Kidney (tissue), 14 donors: ENCODE measurements around the gene SPAM1. TPM values are rescaled to one million over a fixed set of nuclear protein-coding genes. Genes with fewer than 3 reads are reported as not detected.
"Not testable (repeated sequence)": the region's sequence is repeated elsewhere in the genome, so short reads cannot be mapped to it uniquely, and the experiment has no call there.

Source experiments
- DNase-seq, 5 donors: peaks; one replicate each; pipeline ENCODE4 v3.0.0-alpha.2; 2013 to 2020
- FAIRE-seq: peaks from 2 replicates; lab custom pipeline; 2012; peaks lifted over from hg19 to GRCh38; lab: Jason Lieb, UNC
- H3K27ac ChIP-seq, 2 donors: one replicate each; pipeline ENCODE4 v1.7.0; 2013; ENCODE audit warnings: low read depth in 2 of 2, low read length in 2 of 2, inconsistent platforms in 1 of 2
- H3K27me3 ChIP-seq: one replicate; pipeline ENCODE4 v1.7.1; 2013; ENCODE audit warnings: low read length, inconsistent platforms; ENCODE audit not compliant: control insufficient read depth, insufficient read depth
- H3K36me3 ChIP-seq, 3 donors: one replicate each; pipeline versions ENCODE4 v1.7.0 to v1.7.1; 2013; ENCODE audit warnings: low read length in 3 of 3, control low read depth in 1 of 3, inconsistent platforms in 1 of 3; ENCODE audit not compliant: insufficient read depth in 3 of 3, control insufficient read depth in 2 of 3
- H3K4me1 ChIP-seq, 3 donors: one replicate each; pipeline versions ENCODE4 v1.7.0 to v1.7.1; 2013; ENCODE audit warnings: low read length in 3 of 3, inconsistent platforms in 1 of 3, low read depth in 1 of 3; ENCODE audit not compliant: control insufficient read depth in 2 of 3, insufficient read depth in 2 of 3
- H3K4me3 ChIP-seq, 3 donors: one replicate each; pipeline versions ENCODE4 v1.7.0 to v1.8.1; 2013; ENCODE audit warnings: low read length in 3 of 3, control low read depth in 1 of 3, inconsistent platforms in 1 of 3
- H3K9ac ChIP-seq, 3 donors: one replicate each; pipeline versions ENCODE4 v1.7.0 to v1.7.1; 2013; ENCODE audit warnings: low read length in 3 of 3, control low read depth in 1 of 3, inconsistent platforms in 1 of 3
- H3K9me3 ChIP-seq, 3 donors: one replicate each; pipeline versions ENCODE4 v1.7.0 to v1.7.1; 2013; ENCODE audit warnings: low read length in 3 of 3, control low read depth in 1 of 3, inconsistent platforms in 1 of 3; ENCODE audit not compliant: control insufficient read depth in 2 of 3, insufficient read depth in 1 of 3
- CTCF ChIP-seq: IDR thresholded peaks from 3 replicates; pipeline ENCODE4 v1.5.1; 2012; ENCODE audit warnings: mild to moderate bottlenecking, moderate library complexity, borderline replicate concordance; ENCODE audit not compliant: insufficient read depth; ENCODE audit errors: extremely low read depth
- intact Hi-C: fragments of 100-400 bp; cut with DNase I; formaldehyde crosslinking; loops from one replicate; pipeline ENCODE4 v1.11.1; 2022
- polyA plus RNA-seq: library from polyadenylated mRNA; stranded (reverse); fragments of 350-450 nt; fragmentation: Illumina TruSeq; extraction: RNeasy Lipid Tissue Mini Kit (QIAGEN cat#74804); gene quantifications from one replicate; pipeline ENCODE4 v1.2.3, GENCODE V29; 2014; ENCODE audit warnings: low read depth, low replicate concordance; ENCODE audit not compliant: insufficient read depth
- total RNA-seq: library from RNA; stranded (reverse); fragmentation: NEBNext Ultra II Directional; extraction: Animal tissue kit (Norgen Biotek cat#: 25700); gene quantifications from one replicate; pipeline ENCODE4 v1.2.1, GENCODE V29; 2021
- donor health status: control.
- donor health status: control.
- donor health status: control.
- donor health status: control.
- donor health status: control.
- donor health status: DM: yes; HTN: yes; CAD: no.
- donor health status: Normal renal cell carcinoma (clear cell type).

The SPAM1 gene
- total and polyA plus RNA-seq, 2 donors from 2014 or later, result not detected

- DNase-seq (no peak), FAIRE-seq (no peak)
- intact Hi-C loops, result no loop called here
- Histone ChIP-seq H3K4me3 (no peak overlapping the region), H3K9ac (no peak overlapping the region), H3K9me3 (no peaks in the 10 kb centered on the region), H3K36me3 (no peaks in the 10 kb centered on the region), H3K27me3 (no peaks in the 10 kb centered on the region), H3K27ac (no peak overlapping the region), H3K4me1 (no peaks in the 10 kb centered on the region)
- TF ChIP-seq CTCF, result no peak
Observed at GRCh38 chr7:123881300-123881699, 43.7 kb upstream of the SPAM1 start.

- no peak overlapping the region for H3K27ac ChIP-seq
- intact Hi-C loops, result no loop called here
- no peak overlapping the region for H3K9ac ChIP-seq
- no peak for TF ChIP-seq CTCF
- H3K36me3 ChIP-seq, result no peaks in the 10 kb centered on the region
- FAIRE-seq (no peak), DNase-seq (no peak)
- no peaks in the 10 kb centered on the region for H3K9me3 ChIP-seq
- no peak overlapping the region for H3K4me3 ChIP-seq
- H3K4me1 ChIP-seq, result no peaks in the 10 kb centered on the region
- H3K27me3 ChIP-seq, result no peaks in the 10 kb centered on the region
Observed at GRCh38 chr7:123883154-123883553, 41.9 kb upstream of the SPAM1 start.

- Histone ChIP-seq H3K27me3 (no peaks in the 10 kb centered on the region), H3K27ac (no peak overlapping the region), H3K9ac (no peak overlapping the region), H3K4me1 (no peaks in the 10 kb centered on the region), H3K36me3 (no peaks in the 10 kb centered on the region), H3K9me3 (peaks cover 0 to 2% (median 0%) of the 10 kb centered on the region in 3 donors), H3K4me3 (no peak overlapping the region)
- DNase-seq, result no peak
- FAIRE-seq, result no peak
- intact Hi-C loops, result no loop called here
- TF ChIP-seq CTCF, result no peak
Observed at GRCh38 chr7:123888192-123888591, 36.8 kb upstream of the SPAM1 start.

- intact Hi-C loops, H3K4me3 ChIP-seq, H3K36me3 ChIP-seq, H3K27me3 ChIP-seq, H3K9me3 ChIP-seq, DNase-seq, FAIRE-seq, H3K9ac ChIP-seq, H3K27ac ChIP-seq, H3K4me1 ChIP-seq: not testable (repeated sequence)
Observed at GRCh38 chr7:123894753-123895152, 30.3 kb upstream of the SPAM1 start.
